MCF 10A (cell line): ENCODE measurements around the gene CCDC167. TPM values are rescaled to one million over a fixed set of nuclear protein-coding genes. Genes with fewer than 3 reads are reported as not detected.
"Not testable (repeated sequence)": the region's sequence is repeated elsewhere in the genome, so short reads cannot be mapped to it uniquely, and the experiment has no call there.

Experiments used
- BruUV-seq: library from RNA; stranded (reverse); fragments of 400-500 nt; replicated peaks from 2 replicates; lab custom pipeline; 2021; lab: Mats Ljungman, UMichigan
- CTCF ChIA-PET: fragments of 300-600 bp; sonication (Branson Sonifier 250); formaldehyde crosslinking; extraction: SDS; loops from one replicate; lab custom pipeline; 2021; ENCODE audit warnings: antibody characterized with exemption, inconsistent platforms; lab: Yijun Ruan, JAX
- POLR2A ChIA-PET: fragments of 300-600, 350-650 bp; sonication (Branson Sonifier 250); formaldehyde crosslinking; extraction: SDS; loops from one replicate; lab custom pipeline; 2020; ENCODE audit warnings: antibody characterized with exemption, inconsistent platforms; lab: Yijun Ruan, JAX
- DNase-seq: peaks from one replicate; pipeline ENCODE4 v3.0.0-alpha.2; 2018; ENCODE audit not compliant: unreplicated experiment
- H3K27ac Mint-ChIP-seq: one replicate; pipeline ENCODE4 v1.8.0; 2022; ENCODE audit warnings: mild to moderate bottlenecking, low read depth, mixed read lengths; ENCODE audit not compliant: unreplicated experiment
- H3K27me3 Mint-ChIP-seq: one replicate; pipeline ENCODE4 v1.8.0; 2022; ENCODE audit warnings: mixed read lengths; ENCODE audit not compliant: insufficient read depth, unreplicated experiment
- H3K36me3 Mint-ChIP-seq: one replicate; pipeline ENCODE4 v1.8.0; 2022; ENCODE audit warnings: mild to moderate bottlenecking, moderate library complexity, mixed read lengths; ENCODE audit not compliant: insufficient read depth, unreplicated experiment
- H3K4me1 Mint-ChIP-seq: one replicate; pipeline ENCODE4 v1.8.0; 2022; ENCODE audit warnings: mixed read lengths; ENCODE audit not compliant: insufficient read depth, unreplicated experiment
- H3K4me3 Mint-ChIP-seq: one replicate; pipeline ENCODE4 v1.8.0; 2022; ENCODE audit warnings: mild to moderate bottlenecking, moderate library complexity, mixed read lengths; ENCODE audit not compliant: unreplicated experiment
- H3K9me3 Mint-ChIP-seq: one replicate; pipeline ENCODE4 v1.8.0; 2022; ENCODE audit warnings: mixed read lengths; ENCODE audit not compliant: unreplicated experiment
- intact Hi-C: fragments of 100-400 bp; cut with micrococcal nuclease; formaldehyde crosslinking; loops from 2 replicates; pipeline ENCODE4 v1.14.1; 2022
- total RNA-seq: library from RNA; stranded (reverse); gene quantifications from 2 replicates; pipeline ENCODE4 v1.2.3, GENCODE V29; 2022
- TF ChIP-seq, protein P1 (sequence below): fragments of 200-600 bp; IDR thresholded peaks from one replicate; pipeline ENCODE4 v1.8.0; 2022; ENCODE audit warnings: antibody characterized with exemption, mild to moderate bottlenecking; ENCODE audit not compliant: unreplicated experiment

Gene CCDC167
- total RNA-seq, 1 experiment from 2014 or later, result 24.4 TPM

DNA sequence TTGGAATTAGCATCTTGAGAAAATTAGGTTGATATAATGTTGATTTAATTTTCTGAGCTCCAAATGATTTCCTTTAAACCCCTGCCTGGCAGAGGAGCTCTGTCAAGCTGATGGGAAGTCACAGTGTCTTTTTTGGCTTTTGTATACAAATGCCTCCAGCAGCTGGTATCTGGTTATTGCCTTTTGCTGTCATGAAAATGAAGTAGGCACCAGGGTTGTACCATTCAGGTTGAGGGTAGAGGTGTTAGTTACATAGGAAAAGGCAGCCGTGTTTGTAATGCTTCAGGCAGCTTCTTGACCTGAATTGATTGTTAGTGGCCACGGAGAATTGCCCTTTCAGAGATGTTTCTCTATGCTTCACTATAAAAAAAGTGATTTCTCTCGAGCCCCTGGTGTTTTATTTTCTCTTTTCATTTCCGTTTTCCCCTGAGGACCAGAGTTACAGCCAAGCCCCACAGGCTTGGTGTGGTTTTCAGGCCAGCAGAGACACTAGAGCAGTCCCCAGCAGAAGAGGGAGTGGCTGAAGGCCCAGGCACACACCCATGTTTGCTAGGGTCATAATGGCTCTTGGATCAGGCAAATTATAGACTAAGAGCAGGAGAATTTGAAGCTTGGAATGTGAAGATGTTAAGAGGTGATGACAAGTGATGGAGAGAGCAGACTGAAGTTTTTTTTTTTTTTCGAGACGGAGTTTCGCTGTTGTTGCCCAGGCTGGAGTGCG lies 45.1 kb downstream of the CCDC167 start:
- CTCF ChIA-PET, result interaction anchor here (0.8 to 1.8 kb wide), 2 partner anchors 13 to 129 kb away, joined by 7 read pairs; no protein-coding TSS in a partner anchor
- H3K36me3 Mint-ChIP-seq, result peaks cover 65% of the 10 kb centered on the region

DNA sequence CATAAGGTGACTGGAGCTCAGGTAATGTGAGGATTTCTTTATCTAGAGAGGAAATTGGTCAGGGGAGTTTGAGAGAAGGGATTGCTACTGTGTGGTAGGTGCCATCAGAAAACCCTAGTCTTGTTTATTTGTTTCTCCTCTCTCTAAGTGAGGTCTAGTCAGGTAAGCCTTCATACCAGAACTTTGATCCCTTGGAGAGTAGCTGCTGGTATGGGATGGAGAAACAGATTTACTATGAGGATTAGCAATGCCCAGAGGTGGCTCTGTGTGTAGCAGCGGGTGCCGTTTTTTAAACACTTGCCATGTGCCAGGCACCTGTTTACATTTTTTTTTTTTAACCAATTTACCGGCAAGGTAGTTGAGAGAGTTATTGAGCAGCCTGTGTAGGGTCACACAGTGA lies 47.2 kb downstream of the CCDC167 start:
- no TSS peak for BruUV-seq
- no peaks in the 10 kb centered on the region for H3K27me3 Mint-ChIP-seq
- peaks cover 60% of the 10 kb centered on the region for H3K36me3 Mint-ChIP-seq
- TF ChIP-seq, protein P1, sequence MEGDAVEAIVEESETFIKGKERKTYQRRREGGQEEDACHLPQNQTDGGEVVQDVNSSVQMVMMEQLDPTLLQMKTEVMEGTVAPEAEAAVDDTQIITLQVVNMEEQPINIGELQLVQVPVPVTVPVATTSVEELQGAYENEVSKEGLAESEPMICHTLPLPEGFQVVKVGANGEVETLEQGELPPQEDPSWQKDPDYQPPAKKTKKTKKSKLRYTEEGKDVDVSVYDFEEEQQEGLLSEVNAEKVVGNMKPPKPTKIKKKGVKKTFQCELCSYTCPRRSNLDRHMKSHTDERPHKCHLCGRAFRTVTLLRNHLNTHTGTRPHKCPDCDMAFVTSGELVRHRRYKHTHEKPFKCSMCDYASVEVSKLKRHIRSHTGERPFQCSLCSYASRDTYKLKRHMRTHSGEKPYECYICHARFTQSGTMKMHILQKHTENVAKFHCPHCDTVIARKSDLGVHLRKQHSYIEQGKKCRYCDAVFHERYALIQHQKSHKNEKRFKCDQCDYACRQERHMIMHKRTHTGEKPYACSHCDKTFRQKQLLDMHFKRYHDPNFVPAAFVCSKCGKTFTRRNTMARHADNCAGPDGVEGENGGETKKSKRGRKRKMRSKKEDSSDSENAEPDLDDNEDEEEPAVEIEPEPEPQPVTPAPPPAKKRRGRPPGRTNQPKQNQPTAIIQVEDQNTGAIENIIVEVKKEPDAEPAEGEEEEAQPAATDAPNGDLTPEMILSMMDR, result no peak
- no peak for DNase-seq
- H3K9me3 Mint-ChIP-seq, result no peaks in the 10 kb centered on the region
- CTCF ChIA-PET, result interaction anchor here (1.9 kb wide), 1 partner anchor 12 kb away, joined by 5 read pairs; no protein-coding TSS in a partner anchor
- H3K27ac Mint-ChIP-seq, result no peak overlapping the region
- no peak overlapping the region for H3K4me3 Mint-ChIP-seq
- intact Hi-C loops, result no loop called here
- H3K4me1 Mint-ChIP-seq, result no peaks in the 10 kb centered on the region
- POLR2A ChIA-PET, result interaction anchor here (1.2 kb wide), 1 partner anchor 20 kb away, joined by 5 read pairs; no protein-coding TSS in a partner anchor

More for the DNA sequence above, 45.1 kb downstream of the CCDC167 start:
- H3K4me1 Mint-ChIP-seq, result no peaks in the 10 kb centered on the region
- DNase-seq, result no peak
- H3K9me3 Mint-ChIP-seq, result no peaks in the 10 kb centered on the region
- intact Hi-C loops, result no loop called here
- H3K27me3 Mint-ChIP-seq, result no peaks in the 10 kb centered on the region
- POLR2A ChIA-PET, result interaction anchor here (0.9 to 1.0 kb wide), 2 partner anchors 22 to 23 kb away, joined by 3 read pairs; partner anchors contain the start of gene CMTR1
- TF ChIP-seq, protein P1, result no peak
- H3K4me3 Mint-ChIP-seq, result no peak overlapping the region
- peak overlapping the region; percentile 49 for H3K27ac Mint-ChIP-seq
- BruUV-seq, result no TSS peak

DNA sequence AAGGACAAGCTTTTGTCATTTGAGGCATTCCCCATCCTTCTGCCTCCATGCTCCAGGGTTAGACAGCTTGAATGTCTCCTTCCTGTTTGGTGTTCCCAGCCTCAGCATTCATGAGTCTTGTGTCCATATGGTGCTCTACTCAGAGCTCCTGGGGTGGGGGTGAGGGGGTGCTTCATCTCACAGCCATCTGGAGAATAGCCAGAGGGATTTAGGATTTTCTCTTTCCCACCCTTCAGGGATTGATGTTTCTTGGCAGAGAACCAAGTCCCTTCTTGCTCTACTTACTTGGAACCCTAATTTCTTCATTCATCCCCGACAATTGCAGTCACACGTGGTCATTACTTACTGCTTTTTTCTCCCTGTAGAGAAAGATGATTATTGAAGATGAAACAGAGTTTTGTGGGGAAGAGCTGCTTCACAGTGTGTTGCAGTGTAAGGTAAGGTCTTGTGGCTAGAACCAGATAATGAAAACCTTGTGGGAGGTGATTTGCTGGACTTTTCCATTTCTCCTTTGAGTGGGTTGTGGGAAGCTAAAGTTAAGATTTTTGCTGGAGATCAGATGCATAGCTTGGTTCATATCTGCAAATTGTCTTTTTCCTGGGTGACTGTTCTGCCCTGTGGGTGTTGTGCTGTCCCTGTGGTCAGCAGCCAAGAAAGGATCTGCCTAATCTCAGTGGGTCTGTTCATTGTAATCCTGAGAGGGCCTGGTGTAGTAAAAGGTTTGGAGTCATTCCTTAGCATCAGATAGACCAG lies 48.1 kb downstream of the CCDC167 start:
- Mint-ChIP-seq H3K9me3 (no peaks in the 10 kb centered on the region), H3K27ac (no peak overlapping the region), H3K4me1 (no peaks in the 10 kb centered on the region), H3K4me3 (no peak overlapping the region), H3K27me3 (no peaks in the 10 kb centered on the region), H3K36me3 (peaks cover 61% of the 10 kb centered on the region)
- TF ChIP-seq, protein P1, result no peak
- ChIA-PET POLR2A (interaction anchor here (0.8 to 1.2 kb wide), 2 partner anchors 18 to 21 kb away, joined by 3 to 5 read pairs; no protein-coding TSS in a partner anchor), CTCF (interaction anchor here (1.9 kb wide), 1 partner anchor 12 kb away, joined by 5 read pairs; no protein-coding TSS in a partner anchor)
- intact Hi-C loops, result no loop called here
- no TSS peak for BruUV-seq
- no peak for DNase-seq

DNA sequence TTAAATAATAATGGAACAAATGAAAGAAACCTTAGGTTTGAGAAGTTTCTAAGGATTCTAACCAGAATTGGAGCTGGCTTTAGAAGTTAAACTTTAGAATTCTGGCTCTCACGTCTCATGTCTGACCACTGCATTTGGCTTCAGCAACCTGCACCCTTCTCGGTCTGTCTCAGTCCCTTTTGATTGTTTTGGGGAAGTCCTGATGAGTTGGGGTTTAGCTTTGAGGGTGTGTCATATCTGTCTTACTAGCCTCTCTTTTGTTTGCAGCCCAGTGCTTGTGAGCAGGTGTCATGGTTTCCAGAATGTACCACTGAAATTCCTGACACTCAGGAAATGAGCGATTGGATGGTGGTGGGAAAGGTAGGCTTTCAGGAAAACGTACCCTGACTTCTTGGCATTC lies 49.7 kb downstream of the CCDC167 start:
- no peak overlapping the region for H3K27ac Mint-ChIP-seq
- no TSS peak for BruUV-seq
- CTCF ChIA-PET, result no interaction called here

DNA sequence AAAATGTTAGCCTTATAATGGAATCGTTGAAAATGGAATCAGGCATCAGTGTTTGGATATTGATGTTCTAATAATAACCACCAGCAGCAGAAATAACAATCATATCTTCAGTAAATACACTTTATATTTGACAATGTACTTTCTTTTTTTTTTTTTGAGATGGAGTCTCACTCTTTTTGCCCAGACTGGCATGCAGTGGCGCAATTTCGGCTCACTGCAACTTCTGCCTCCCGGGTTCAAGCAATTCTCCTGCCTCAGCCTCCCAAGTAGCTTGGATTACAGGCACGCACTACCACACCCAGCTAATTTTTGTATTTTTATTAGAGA lies 56.5 kb downstream of the CCDC167 start:
- peaks cover 58% of the 10 kb centered on the region for H3K36me3 Mint-ChIP-seq
- H3K4me1 Mint-ChIP-seq, intact Hi-C loops, H3K27me3 Mint-ChIP-seq, H3K4me3 Mint-ChIP-seq, DNase-seq, H3K9me3 Mint-ChIP-seq, BruUV-seq, H3K27ac Mint-ChIP-seq: not testable (repeated sequence)
- ChIA-PET POLR2A (interaction anchor here (3.1 kb wide), 1 partner anchor 10 kb away, joined by 16 read pairs; the partner anchor contains the start of gene CMTR1), CTCF (interaction anchor here (1.1 kb wide), 1 partner anchor 61 kb away, joined by 4 read pairs; no protein-coding TSS in a partner anchor)

More for the DNA sequence above, 49.7 kb downstream of the CCDC167 start:
- H3K4me3 Mint-ChIP-seq, result no peak overlapping the region
- intact Hi-C loops, result no loop called here
- peaks cover 71% of the 10 kb centered on the region for H3K36me3 Mint-ChIP-seq
- no peak for DNase-seq
- no peaks in the 10 kb centered on the region for H3K4me1 Mint-ChIP-seq
- no peaks in the 10 kb centered on the region for H3K27me3 Mint-ChIP-seq
- POLR2A ChIA-PET, result no interaction called here
- H3K9me3 Mint-ChIP-seq, result no peaks in the 10 kb centered on the region
- TF ChIP-seq, protein P1, result no peak
